Central memory CD4-positive, alpha-beta T cell (primary cell): ENCODE data around the gene PRDM8.

Experiments used
- DNase-seq: peaks from one replicate; pipeline ENCODE4 v3.0.0; 2022

PRDM8 gene

GRCh38 chr4:80184053-80184824, 13.1 kb upstream of the PRDM8 start:
- peak; percentile 88 for DNase-seq

DNA sequence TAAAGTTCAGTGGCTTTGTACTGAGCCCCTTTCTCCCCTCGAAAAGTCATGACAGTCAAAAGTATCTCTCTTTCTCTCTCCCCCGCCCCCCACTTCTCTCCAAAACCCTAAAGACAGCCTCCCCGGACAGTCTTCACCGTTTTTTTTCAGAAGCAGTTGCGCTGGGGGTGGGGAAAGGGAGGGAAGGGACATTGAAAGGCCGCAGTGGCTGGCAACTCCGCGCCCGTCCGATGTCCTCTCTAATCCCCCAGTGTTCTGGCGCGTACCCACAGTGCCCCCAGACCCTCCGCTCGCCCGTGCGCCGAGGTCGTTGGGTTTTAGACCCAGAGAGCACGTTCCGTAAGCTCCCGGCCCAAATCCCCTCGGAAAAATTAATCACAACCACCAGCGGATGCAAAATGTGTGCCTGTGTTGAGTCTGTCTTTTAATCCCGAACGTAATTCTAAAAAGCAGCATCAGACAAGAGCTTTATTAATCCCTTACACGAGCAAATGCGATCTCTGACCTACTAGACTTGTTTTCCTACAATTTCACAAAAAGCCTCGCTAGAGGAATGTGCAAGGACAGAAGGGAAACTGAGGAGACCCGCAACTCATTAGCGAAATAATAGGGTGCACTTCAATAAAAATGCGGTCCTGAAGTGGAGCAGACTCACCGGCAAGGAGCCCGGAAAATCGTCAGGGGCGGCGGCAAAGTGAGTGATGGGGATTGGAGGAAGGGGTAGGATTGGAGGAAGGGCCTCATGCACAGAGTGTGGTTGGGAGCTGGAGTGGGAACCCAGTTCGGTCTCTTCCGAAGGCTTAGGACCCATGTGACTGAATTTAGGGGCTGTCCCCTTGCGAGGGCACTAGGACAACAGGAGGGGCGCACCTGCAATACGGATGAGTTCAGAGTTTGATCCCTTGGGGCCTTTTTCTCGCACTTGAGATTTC, 12.2 kb upstream of the PRDM8 start:
- no peak for DNase-seq

DNA sequence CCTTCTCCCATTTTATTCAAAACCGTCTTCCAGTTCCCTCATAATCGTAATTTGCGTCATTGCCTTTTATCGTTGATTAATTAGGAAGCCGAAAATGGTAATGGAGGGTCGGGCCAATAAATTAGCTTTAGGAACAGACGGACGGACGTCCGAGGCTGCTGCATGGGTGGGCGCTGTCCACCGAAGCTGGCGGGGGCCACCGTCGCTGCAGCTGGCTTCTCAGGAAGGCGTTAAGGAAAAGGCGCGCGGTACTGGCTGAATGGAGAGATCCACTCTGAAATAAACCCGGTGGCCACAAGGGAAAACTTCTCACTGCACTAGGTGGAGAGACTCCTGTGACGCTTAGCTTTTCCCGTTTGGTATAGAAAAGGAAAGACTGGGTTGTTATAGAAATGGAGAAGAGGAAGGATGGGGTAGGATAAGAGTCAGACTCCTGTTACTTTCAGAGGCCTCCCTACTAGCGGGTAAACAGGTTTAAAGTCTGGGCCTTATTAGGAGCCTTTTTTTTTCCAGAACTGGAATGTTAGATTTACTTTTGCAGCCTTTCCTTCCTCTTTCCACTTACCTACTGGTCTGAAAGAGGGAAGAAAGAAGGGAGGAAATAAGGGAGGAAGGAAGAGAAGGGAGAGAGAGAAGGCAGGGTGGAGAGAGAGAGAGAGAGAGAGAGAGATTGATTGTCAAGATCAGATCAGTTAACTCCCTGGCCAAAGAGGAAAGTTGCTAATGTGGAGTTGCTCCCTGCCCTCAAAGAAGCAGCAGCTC, 11.3 kb upstream of the PRDM8 start:
- DNase-seq, result no peak

DNA sequence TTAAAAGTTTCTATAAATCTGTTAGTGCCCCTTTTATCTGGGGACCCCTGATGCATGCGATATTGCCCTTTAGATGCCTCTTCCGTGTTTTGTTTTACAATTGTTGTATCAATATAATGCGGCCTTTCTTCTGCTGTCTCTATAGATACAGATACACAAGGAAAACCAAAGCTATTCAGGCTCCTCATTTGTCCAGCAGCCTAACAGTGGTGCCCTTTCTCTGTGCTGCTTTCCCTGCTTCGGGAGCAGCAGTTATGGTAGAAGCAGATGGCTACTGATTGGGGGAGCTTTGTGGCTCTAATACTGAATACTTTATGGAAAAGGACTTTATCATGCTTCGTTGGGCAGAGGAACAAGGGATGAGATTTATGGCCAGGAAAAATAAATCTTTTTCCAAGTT, 10.6 kb upstream of the PRDM8 start:
- DNase-seq, result no peak

- no peak for DNase-seq
Observed at GRCh38 chr4:80187677-80188076, 9.6 kb upstream of the PRDM8 start.

- no peak for DNase-seq
Observed at GRCh38 chr4:80188457-80188800, 8.9 kb upstream of the PRDM8 start.

DNA sequence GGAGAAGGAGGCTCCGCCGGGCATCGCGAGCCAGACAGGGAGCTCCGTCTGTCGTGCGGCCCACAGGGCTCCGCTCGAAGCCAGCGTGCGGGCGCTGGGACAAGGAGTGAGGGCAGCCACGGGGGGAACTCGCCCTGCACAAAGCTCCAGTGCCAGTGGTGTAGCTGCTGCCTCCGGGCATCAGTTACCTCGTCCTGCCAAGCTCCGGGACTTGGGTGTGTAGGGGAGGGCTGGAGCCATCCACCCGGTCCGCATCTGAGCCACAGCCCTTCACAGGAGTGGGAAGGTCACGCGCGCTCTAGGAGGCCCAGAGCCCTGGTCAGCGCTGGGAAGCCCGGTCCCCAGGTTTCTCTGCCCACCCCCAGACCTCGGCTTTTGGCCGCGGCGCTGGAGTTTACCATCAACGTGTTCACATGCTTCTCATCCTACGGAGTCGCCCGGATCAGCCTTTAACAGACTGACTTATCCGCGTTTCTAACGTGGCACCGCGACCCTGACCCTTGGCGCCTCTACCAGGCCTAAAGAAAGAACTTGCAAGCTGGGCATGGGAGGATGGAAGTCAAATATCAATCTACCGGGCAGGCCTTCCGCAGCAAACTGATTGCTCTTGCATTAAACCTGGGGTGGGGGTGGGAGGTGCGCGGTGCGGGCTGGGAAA, 8.4 kb upstream of the PRDM8 start:
- DNase-seq, result no peak

GRCh38 chr4:80189581-80189955, 7.7 kb upstream of the PRDM8 start:
- DNase-seq, result no peak

DNA sequence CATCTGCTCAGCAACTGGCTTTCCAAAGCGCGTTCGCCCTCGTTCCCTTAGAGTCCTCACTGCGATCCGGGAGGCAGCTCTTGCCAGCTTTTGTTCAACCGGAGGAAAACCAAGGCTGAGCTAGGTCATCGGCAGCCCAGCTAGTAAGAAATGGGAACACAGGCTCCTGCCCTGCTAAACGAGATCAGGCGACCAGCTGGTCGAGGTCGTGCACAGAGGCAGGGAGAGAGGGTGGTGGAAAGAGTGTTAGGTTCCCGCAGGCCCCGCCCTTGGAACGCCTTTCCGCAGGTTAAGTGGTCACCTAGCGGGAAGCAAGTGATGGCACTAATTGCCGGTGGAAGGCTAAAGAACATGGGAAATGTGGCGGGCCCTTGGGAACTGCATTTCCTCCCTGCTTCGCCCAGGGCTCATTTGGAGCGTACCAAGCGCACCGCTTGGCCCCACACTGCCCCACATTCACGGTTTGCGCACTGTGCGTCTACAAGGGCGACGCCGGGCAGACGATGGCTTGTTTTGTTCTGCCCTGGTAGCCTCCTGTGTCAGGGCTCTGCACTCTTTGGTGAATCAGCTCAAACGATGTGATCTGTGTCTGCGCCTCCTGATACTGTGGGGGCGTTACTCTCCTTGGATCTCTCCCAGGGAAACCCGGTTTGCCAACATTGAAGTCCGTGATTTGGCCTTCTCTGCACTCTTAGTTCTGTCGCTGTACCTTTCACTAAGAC, 7.2 kb upstream of the PRDM8 start:
- DNase-seq, result no peak

DNA sequence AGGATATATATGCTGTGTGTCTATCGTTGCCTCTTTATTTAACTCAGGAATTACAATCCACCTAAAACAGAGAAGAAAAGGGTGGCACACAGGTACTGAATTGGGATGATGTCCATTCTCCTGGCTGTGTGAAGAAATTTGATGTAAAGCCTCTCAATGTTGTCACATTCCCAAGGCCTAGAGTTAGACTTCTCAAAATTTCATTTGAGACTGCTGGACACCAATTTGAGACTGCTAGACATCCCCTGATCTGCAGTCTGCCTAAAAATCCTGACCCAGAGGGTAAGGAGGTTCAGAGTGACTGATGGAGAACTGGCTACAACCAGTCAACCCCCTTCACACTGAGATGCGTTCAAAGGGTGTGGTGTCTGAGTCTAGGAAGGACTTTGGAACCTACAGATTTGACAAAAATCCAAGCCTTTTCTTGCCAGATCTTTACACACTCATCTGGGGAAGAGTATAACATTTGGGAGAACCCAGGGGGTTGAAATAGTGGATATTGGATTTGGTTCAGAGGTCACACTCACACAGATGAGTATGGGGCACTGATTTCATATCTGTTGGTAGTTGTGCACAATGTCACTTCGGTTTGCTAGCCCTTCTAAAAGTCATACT, 4.9 kb upstream of the PRDM8 start:
- DNase-seq, result no peak

DNA sequence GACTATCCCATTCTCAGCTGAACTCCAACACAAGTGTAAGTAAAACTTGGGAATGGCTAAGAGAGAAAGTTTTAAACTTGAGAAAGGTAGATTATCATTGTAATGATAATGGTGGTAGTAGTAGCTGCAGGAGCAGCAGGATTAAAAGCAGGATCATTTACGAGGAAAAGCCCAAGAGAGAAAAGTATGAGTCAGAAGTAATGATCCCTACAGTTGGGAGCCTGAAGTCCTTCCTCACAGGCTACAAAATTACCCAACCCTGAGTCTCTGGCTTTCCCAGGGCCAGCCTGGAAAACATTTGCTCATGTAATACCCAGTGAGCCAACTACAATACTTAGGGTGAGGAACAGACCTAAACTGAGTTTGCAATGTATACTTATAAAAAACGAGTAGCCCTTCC, 4.4 kb upstream of the PRDM8 start:
- DNase-seq, result no peak

- DNase-seq, result no peak
Observed at GRCh38 chr4:80195441-80196140, 1.7 kb upstream of the PRDM8 start.

- DNase-seq, result no peak
Observed at GRCh38 chr4:80196259-80196921, 913 bp upstream of the PRDM8 start.

DNA sequence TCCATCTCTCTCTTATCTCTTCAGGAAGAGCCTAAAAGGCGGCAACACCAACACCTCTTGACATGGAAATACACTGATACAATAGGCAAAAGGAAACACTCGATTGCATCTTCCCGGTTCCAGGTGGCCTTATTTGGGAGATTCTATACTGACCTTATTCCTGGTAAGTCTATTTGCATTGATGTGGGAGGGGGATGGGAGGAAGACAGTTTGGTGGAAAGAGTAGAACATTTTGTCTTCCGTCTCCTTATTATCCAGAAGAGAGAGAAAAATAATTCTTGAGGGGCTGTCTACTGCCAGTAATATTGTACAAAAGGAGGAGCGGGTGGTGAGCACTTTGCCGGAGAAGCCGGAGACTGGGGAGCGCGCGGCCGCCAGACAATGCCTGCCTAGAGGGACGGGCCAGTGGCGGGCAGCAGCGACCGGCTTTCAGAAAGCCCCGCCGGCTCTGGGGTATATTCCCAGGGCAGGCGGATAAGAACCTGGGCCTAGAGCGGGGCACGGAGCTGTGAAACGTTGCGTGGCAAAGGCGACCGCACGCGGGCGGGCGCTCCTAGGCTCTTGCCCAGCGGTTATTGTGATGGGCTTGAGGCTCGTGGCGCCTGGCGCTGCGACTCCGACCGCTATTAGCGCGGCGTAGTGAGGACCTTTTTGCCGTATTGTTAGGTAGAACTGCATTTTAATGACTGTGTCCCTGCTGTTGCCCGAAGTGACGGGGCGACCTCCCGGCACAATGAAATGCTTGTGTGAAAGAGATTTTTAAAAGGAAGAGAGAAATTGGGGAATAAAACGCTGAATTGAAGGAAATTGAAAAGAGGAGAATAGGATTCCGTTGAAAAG, 518 bp downstream of the PRDM8 start:
- DNase-seq, result no peak

DNA sequence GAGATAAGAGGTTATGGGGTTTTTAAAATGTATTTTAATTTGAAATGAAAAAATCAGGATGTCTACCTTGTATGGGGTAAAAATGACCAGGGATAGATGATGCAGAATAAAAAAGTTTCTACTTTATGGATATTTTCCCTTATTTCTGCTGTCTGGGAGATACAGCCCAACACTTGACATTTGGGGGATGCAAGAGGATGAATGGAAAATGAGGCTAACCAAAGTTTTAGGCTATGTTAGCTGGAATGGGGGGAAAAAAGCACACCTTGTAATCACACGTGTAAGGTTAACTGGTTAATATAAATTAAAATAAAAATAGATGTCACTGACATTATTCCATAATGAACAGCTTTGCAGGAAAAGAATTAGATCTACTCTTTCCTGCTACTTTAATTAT, 1.1 kb downstream of the PRDM8 start:
- no peak for DNase-seq

DNA sequence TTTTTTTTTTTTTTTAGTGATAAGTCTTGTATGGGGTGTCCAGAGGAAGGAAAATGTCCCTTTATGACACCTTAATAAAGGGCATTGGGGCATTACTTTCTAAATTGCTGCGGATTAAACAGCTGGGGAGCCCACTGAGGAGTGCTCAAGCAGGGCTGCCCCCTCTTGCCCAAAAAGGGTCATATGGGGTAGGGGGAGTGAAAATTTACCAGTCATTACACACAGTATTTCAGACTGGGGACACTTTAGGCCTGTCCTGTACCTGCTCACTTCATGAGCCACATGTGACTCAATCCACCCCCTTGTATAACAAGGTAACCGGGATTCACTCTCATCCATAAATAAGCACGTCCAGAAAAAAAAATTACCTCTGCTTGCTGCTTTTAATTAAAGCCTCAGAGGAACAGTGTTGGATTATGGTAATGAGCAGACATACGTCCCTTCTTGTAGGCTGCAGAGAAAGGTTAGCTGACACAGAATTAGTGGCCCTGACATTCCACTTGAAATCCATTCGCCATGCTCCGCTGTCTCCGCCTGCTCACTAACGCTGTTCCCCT, 1.8 kb downstream of the PRDM8 start:
- no peak for DNase-seq

DNA sequence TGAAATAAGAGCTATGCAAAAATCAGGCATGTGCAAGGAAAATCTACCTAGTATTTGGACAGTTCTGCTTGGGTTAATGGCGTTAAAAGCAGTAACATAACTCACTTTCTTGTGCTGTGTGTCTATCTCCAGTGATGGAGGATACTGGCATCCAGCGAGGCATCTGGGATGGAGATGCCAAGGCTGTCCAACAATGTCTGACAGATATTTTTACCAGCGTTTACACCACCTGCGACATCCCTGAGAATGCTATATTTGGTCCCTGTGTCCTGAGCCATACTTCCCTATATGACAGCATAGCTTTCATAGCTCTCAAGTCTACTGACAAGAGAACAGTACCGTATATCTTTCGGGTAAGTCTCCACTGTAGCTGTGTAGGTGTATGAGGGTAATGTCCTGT, 2.6 kb downstream of the PRDM8 start:
- DNase-seq, result no peak

DNA sequence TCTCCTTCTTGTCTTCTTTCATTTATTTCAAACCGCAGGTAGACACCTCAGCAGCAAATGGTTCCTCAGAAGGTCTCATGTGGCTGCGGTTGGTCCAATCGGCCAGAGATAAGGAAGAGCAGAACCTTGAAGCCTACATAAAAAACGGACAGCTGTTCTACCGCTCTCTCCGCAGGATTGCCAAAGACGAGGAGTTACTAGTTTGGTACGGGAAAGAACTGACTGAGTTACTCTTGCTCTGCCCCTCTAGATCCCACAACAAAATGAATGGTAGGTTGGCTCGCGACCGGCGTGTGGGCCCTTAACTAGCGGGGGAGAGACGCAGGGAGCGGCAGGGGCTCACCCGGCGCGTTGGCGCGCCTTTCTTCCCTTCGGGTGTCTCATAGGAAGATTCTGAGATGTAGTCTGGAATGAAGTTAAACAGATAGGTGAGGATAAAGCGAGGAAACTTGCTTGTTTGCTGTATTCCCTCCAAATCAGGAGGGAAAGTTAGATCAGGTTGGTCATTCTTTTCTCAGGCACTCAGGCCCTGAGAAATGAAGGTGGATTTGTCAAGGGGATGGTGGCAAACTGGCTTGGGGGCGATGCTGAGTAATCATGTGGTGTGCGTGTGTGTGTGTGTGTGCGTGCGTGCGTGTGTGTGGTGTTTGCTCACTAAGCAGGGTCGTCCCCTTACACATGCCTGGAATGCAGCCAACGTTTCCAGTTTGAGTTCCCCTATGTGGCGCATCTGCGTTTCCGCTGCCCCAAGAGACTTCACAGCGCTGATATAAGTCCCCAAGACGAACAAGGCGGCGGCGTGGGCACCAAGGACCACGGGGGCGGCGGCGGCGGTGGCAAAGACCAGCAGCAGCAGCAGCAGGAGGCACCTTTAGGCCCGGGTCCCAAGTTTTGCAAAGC, 4.2 kb downstream of the PRDM8 start:
- DNase-seq, result peak; percentile 62
